HCT116 (cell line): ENCODE results near the gene IL1RAPL2. TPM values are rescaled to one million over a fixed set of nuclear protein-coding genes. Genes with fewer than 3 reads are reported as not detected.

ENCODE experiments used
- ATAC-seq: fragments of 200-7000 bp; cut with Tn5 transposase; 2 replicates; pipeline ENCODE4 v1.9.1; 2020; ENCODE audit warnings: mild to moderate bottlenecking, moderate library complexity
- BruUV-seq: library from RNA; stranded (reverse); fragments of 400-500 nt; replicated peaks from 2 replicates; lab custom pipeline; 2021; lab: Mats Ljungman, UMichigan
- CTCF ChIA-PET: fragments of 300-600 bp; sonication (Branson Sonifier 250); formaldehyde crosslinking; loops from one replicate; lab custom pipeline; 2021; ENCODE audit warnings: antibody characterized with exemption; lab: Charles Lee
- POLR2A ChIA-PET: fragments of 300-600, 350-600 bp; sonication (Branson Sonifier 250); formaldehyde crosslinking; loops from one replicate; lab custom pipeline; 2021; ENCODE audit warnings: antibody characterized with exemption; lab: Charles Lee
- RAD21 ChIA-PET, 2 experiments: fragments of 300-600 bp; sonication (Branson Sonifier 250); formaldehyde crosslinking; loops; one replicate each; lab custom pipeline; 2023; ENCODE audit warnings: low total read pairs in 2 of 2; ENCODE audit not compliant: uncharacterized antibody in 2 of 2, unreplicated experiment in 2 of 2, low non-redundant PET in 1 of 2; lab: Charles Lee
- DNase-seq: peaks from one replicate; pipeline ENCODE4 v3.0.0-alpha.2; 2010; ENCODE audit warnings: low read depth, low spot score
- H2AFZ ChIP-seq: fragments of 200-600 bp; shearing (Covaris generic), sonication (generic); 2 replicates; pipeline ENCODE4 v1.6.1; 2017; ENCODE audit warnings: low read depth, mixed run types, mixed read lengths, antibody characterized with exemption, low read length; ENCODE audit not compliant: poor library complexity, severe bottlenecking
- H3K27ac ChIP-seq: 2 replicates; pipeline ENCODE4 v1.5.1; 2012; ENCODE audit warnings: low read depth, low read length
- H3K27me3 ChIP-seq: fragments of 200-600 bp; sonication (generic); 2 replicates; pipeline ENCODE4 v1.6.1; 2016; ENCODE audit warnings: mixed run types, low read length, mixed read lengths; ENCODE audit not compliant: insufficient read depth
- H3K36me3 ChIP-seq, 2 experiments: fragments of 200-500 bp in 1 of 2; fragments of 200-600 bp in 1 of 2; sonication (Bioruptor generic) in 1 of 2; sonication (generic) in 1 of 2; 2 replicates each; pipeline versions ENCODE4 v1.5.1 to v1.6.1; 2014 to 2016; ENCODE audit warnings: low read length in 2 of 2, inconsistent platforms in 1 of 2, mixed read lengths in 1 of 2, mixed run types in 1 of 2; ENCODE audit not compliant: insufficient read depth in 2 of 2, control insufficient read depth in 1 of 2
- H3K4me1 ChIP-seq, 2 experiments: fragments of 200-600 bp in 1 of 2; sonication (generic) in 1 of 2; 2 replicates each; pipeline versions ENCODE4 v1.5.1 to v1.6.1; 2012 to 2017; ENCODE audit warnings: low read length in 2 of 2, inconsistent platforms in 1 of 2, mild to moderate bottlenecking in 1 of 2, mixed read lengths in 1 of 2, mixed run types in 1 of 2, moderate library complexity in 1 of 2; ENCODE audit not compliant: insufficient read depth in 2 of 2, control insufficient read depth in 1 of 2
- H3K4me2 ChIP-seq: fragments of 200-600 bp; sonication (generic); 2 replicates; pipeline ENCODE4 v1.6.1; 2017; ENCODE audit warnings: mixed run types, low read length, mixed read lengths
- H3K4me3 ChIP-seq, 2 experiments: fragments of 200-600 bp in 1 of 2; sonication (generic) in 1 of 2; replicated peaks in 1 of 2; 2 replicates each; pipeline ENCODE4 v1.5.1; 2011 to 2016; ENCODE audit warnings: low read length in 2 of 2, control low read depth in 1 of 2, low read depth in 1 of 2, mild to moderate bottlenecking in 1 of 2, mixed read lengths in 1 of 2, mixed run types in 1 of 2
- H3K79me2 ChIP-seq: fragments of 200-600 bp; sonication (generic); 2 replicates; pipeline ENCODE4 v1.6.1; 2017; ENCODE audit warnings: mild to moderate bottlenecking, mixed run types, low read length, moderate library complexity, mixed read lengths; ENCODE audit not compliant: insufficient read depth
- H3K9ac ChIP-seq: fragments of 200-600 bp; sonication (generic); 2 replicates; pipeline ENCODE4 v1.6.1; 2016; ENCODE audit warnings: low read length, mixed read lengths
- H3K9me2 ChIP-seq: fragments of 200-600 bp; sonication (generic), shearing (Covaris generic); 2 replicates; pipeline ENCODE4 v1.6.1; 2017; ENCODE audit warnings: mixed run types, mild to moderate bottlenecking, moderate library complexity; ENCODE audit not compliant: insufficient read depth
- H3K9me3 ChIP-seq, 2 experiments: fragments of 200-500 bp in 1 of 2; fragments of 200-600 bp in 1 of 2; sonication (Bioruptor generic) in 1 of 2; sonication (generic) in 1 of 2; 2 replicates each; pipeline ENCODE4 v1.6.1; 2014 to 2017; ENCODE audit warnings: low read length in 2 of 2, mixed read lengths in 2 of 2, inconsistent platforms in 1 of 2, low read depth in 1 of 2, mild to moderate bottlenecking in 1 of 2, mixed run types in 1 of 2, moderate library complexity in 1 of 2; ENCODE audit not compliant: control insufficient read depth in 1 of 2, insufficient read depth in 1 of 2
- H4K20me1 ChIP-seq: fragments of 200-600 bp; sonication (generic), shearing (Covaris generic); 2 replicates; pipeline ENCODE4 v1.6.1; 2017; ENCODE audit warnings: mixed run types, mild to moderate bottlenecking, moderate library complexity; ENCODE audit not compliant: insufficient read depth
- ATF3 ChIP-seq: IDR thresholded peaks from 2 replicates; pipeline ENCODE4 v1.6.1; 2012
- CTCF ChIP-seq, 3 experiments: fragments of 200-600 bp in 1 of 3; sonication (generic) in 1 of 3; IDR thresholded peaks in 2 of 3; conservative IDR thresholded peaks in 1 of 3; 2 replicates each; pipeline ENCODE4 v1.5.1; 2012 to 2017; ENCODE audit warnings: low read depth in 2 of 3, low read length in 2 of 3, antibody characterized with exemption in 1 of 3, borderline replicate concordance in 1 of 3, control low read depth in 1 of 3, mild to moderate bottlenecking in 1 of 3, mixed read lengths in 1 of 3, mixed run types in 1 of 3, moderate library complexity in 1 of 3; ENCODE audit not compliant: insufficient read depth in 1 of 3
- EGR1 ChIP-seq: IDR thresholded peaks from 2 replicates; pipeline ENCODE4 v1.6.1; 2012; ENCODE audit warnings: low read depth
- ELF1 ChIP-seq: IDR thresholded peaks from 2 replicates; pipeline ENCODE4 v1.6.1; 2012; ENCODE audit warnings: low read depth, borderline replicate concordance
- EZH2 ChIP-seq: fragments of 200-600 bp; sonication (generic); IDR thresholded peaks from 2 replicates; pipeline ENCODE4 v1.6.1; 2017; ENCODE audit warnings: antibody characterized with exemption, mixed run types
- EZH2phosphoT487 ChIP-seq: fragments of 200-600 bp; IDR thresholded peaks from 2 replicates; pipeline ENCODE4 v1.6.1; 2018; ENCODE audit warnings: antibody characterized with exemption, borderline replicate concordance
- FOSL1 ChIP-seq: IDR thresholded peaks from 2 replicates; pipeline ENCODE4 v1.6.1; 2012; ENCODE audit warnings: low read depth
- POLR2A ChIP-seq: IDR thresholded peaks from 2 replicates; pipeline ENCODE4 v1.7.0; 2011; ENCODE audit warnings: borderline replicate concordance; ENCODE audit not compliant: insufficient read depth, insufficient read length; ENCODE audit errors: extremely low read depth
- POLR2AphosphoS5 ChIP-seq: IDR thresholded peaks from 2 replicates; pipeline ENCODE4 v1.6.1; 2011; ENCODE audit warnings: mild to moderate bottlenecking, low read depth, low read length, moderate library complexity
- RAD21 ChIP-seq: IDR thresholded peaks from 2 replicates; pipeline ENCODE4 v1.6.1; 2012; ENCODE audit warnings: low read depth, mild to moderate bottlenecking
- SIN3A ChIP-seq: IDR thresholded peaks from 2 replicates; pipeline ENCODE4 v1.6.1; 2012; ENCODE audit warnings: low read depth
- SP1 ChIP-seq: IDR thresholded peaks from 2 replicates; pipeline ENCODE4 v1.6.1; 2012; ENCODE audit warnings: low read depth
- TCF7L2 ChIP-seq: IDR thresholded peaks from 2 replicates; pipeline ENCODE4 v1.7.0; 2011; ENCODE audit warnings: borderline replicate concordance, inconsistent platforms; ENCODE audit not compliant: insufficient read depth, insufficient read length; ENCODE audit errors: extremely low read depth
- YY1 ChIP-seq: IDR thresholded peaks from 2 replicates; pipeline ENCODE4 v1.6.1; 2011; ENCODE audit warnings: low read length, low read depth, moderate library complexity, mild to moderate bottlenecking; ENCODE audit not compliant: insufficient replicate concordance; ENCODE audit errors: extremely low read depth
- ZBTB33 ChIP-seq: IDR thresholded peaks from 2 replicates; pipeline ENCODE4 v1.6.1; 2011; ENCODE audit warnings: mild to moderate bottlenecking, low read length, moderate library complexity; ENCODE audit not compliant: insufficient replicate concordance; ENCODE audit errors: extremely low read depth
- ZFX ChIP-seq: fragments of 450-650 bp; IDR thresholded peaks from 2 replicates; pipeline ENCODE4 v1.6.1; 2017
- ZNF274 ChIP-seq: fragments of 200-500 bp; sonication (Bioruptor generic); IDR thresholded peaks from 2 replicates; pipeline ENCODE4 v1.6.1; 2014; ENCODE audit warnings: mild to moderate bottlenecking, low read depth, low read length, inconsistent platforms
- intact Hi-C: fragments of 100-400 bp; cut with micrococcal nuclease; formaldehyde crosslinking; loops from 2 replicates; pipeline ENCODE4 v1.10.0; 2022
- total RNA-seq: library from RNA; stranded (reverse); gene quantifications from one replicate; pipeline ENCODE4 v1.2.1, GENCODE V29; 2021; ENCODE audit not compliant: unreplicated experiment
- TF ChIP-seq, protein P1 (sequence below): IDR thresholded peaks from 2 replicates; pipeline ENCODE4 v1.6.1; 2012

IL1RAPL2 gene
- total RNA-seq, 1 experiment from 2014 or later: not detected

DNA sequence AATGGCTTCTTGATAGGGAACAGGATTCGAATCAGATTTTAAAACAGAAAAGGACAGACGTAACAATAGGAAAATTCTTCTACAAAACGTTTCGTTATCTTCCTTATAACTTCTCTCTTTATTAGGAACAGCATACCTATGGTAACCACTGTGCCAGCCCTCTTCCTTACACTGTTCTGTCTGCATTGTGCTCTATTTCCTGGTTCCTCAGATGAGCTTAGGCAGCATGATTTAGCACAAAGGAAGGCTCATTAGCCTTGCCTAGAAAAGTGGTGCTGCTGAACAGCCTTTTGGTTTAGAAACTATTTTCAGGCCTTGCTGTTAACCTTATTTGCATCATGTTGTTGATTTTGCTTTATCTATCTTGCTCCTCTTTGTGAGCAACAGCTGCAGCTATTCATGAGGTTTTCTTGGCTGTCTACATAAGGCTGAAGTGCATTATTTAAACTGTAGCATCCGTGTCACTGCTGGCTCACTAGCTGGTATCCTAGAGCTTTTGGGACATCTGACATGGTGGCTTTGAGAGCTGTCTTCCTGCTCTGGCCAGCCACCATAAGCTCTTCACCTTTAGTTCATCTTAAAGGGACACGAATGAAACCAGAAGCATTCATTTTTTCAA is 1186.4 kb downstream of the IL1RAPL2 start:
- ChIA-PET CTCF (no interaction called here), POLR2A (no interaction called here), RAD21 (no interaction called here)
- intact Hi-C loops: no loop called here
- Histone ChIP-seq H3K4me2 (no peak overlapping the region), H3K4me1 (no peaks in the 10 kb centered on the region), H3K27me3 (no peaks in the 10 kb centered on the region), H3K4me3 (no peak overlapping the region), H4K20me1 (no peaks in the 10 kb centered on the region), H2AFZ (no peak overlapping the region), H3K9me3 (no peaks in the 10 kb centered on the region), H3K79me2 (no peaks in the 10 kb centered on the region), H3K9ac (no peak overlapping the region), H3K27ac (no peak overlapping the region), H3K9me2 (no peaks in the 10 kb centered on the region), H3K36me3 (no peaks in the 10 kb centered on the region)
- BruUV-seq: no TSS peak
- DNase-seq (no peak), ATAC-seq (no peak)
- no peak for TF ChIP-seq SIN3A
- TF ChIP-seq POLR2AphosphoS5: no peak
- TF ChIP-seq RAD21: no peak
- TF ChIP-seq TCF7L2: no peak
- TF ChIP-seq ELF1: no peak
- no peak for TF ChIP-seq ZBTB33
- no peak for TF ChIP-seq ZFX
- TF ChIP-seq SP1: no peak
- TF ChIP-seq ATF3: no peak
- TF ChIP-seq FOSL1: no peak
- no peak for TF ChIP-seq CTCF (IDR thresholded peaks at IDR 0.05 in 2 of 3, conservative IDR thresholded peaks at IDR 0.05 in 1 of 3; ENCODE audit: borderline replicate concordance in 1 of 3, insufficient read depth in 1 of 3, low read depth in 2 of 3, low read length in 2 of 3)
- TF ChIP-seq ZNF274: no peak
- TF ChIP-seq EGR1: no peak
- no peak for TF ChIP-seq YY1
- no peak for TF ChIP-seq EZH2
- TF ChIP-seq, protein P1, sequence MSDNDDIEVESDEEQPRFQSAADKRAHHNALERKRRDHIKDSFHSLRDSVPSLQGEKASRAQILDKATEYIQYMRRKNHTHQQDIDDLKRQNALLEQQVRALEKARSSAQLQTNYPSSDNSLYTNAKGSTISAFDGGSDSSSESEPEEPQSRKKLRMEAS: no peak
- TF ChIP-seq POLR2A: no peak
- TF ChIP-seq EZH2phosphoT487: no peak
